IPS-NIHi7 (cell line): Measurements from ENCODE around the gene DNAJC18.

ENCODE experiments used
- DNase-seq: peaks from one replicate; pipeline ENCODE4 v3.0.0; 2012; ENCODE audit warnings: mixed read lengths; ENCODE audit errors: extremely low spot score

Gene DNAJC18

GRCh38 chr5:139364466-139364865, 74.9 kb downstream of the DNAJC18 start:
- no peak for DNase-seq

- no peak for DNase-seq
Measured at GRCh38 chr5:139363937-139364336, 75.4 kb downstream of the DNAJC18 start.

- no peak for DNase-seq
Measured at GRCh38 chr5:139361835-139362429, 77.4 kb downstream of the DNAJC18 start.

- no peak for DNase-seq
Measured at GRCh38 chr5:139360384-139360783, 78.9 kb downstream of the DNAJC18 start.
